Astrocyte (in vitro differentiated cells and primary cell): ENCODE measurements around the gene ZNF630. TPM values are rescaled to one million over a fixed set of nuclear protein-coding genes. Genes with fewer than 3 reads are reported as not detected.

Source experiments
- DNase-seq: peaks from one replicate; pipeline ENCODE4 v3.0.0-alpha.2; 2010; ENCODE audit warnings: low read depth
- FAIRE-seq: peaks from 2 replicates; lab custom pipeline; 2011; peaks lifted over from hg19 to GRCh38; lab: Jason Lieb, UNC
- H2AFZ ChIP-seq: 2 replicates; pipeline ENCODE4 v1.6.0; 2012; ENCODE audit warnings: low read depth, low read length, inconsistent platforms
- H3K27ac ChIP-seq: 2 replicates; pipeline ENCODE4 v1.5.1; 2011; ENCODE audit warnings: low read depth, low read length, inconsistent platforms
- H3K27me3 ChIP-seq: 2 replicates; pipeline ENCODE4 v1.6.0; 2011; ENCODE audit warnings: low read length, inconsistent platforms; ENCODE audit not compliant: insufficient read depth
- H3K36me3 ChIP-seq: 2 replicates; pipeline ENCODE4 v1.5.1; 2011; ENCODE audit warnings: low read length, inconsistent platforms; ENCODE audit not compliant: insufficient read depth
- H3K4me1 ChIP-seq: 2 replicates; pipeline ENCODE4 v1.5.1; 2011; ENCODE audit warnings: low read length, inconsistent platforms; ENCODE audit not compliant: insufficient read depth
- H3K4me2 ChIP-seq: 2 replicates; pipeline ENCODE4 v1.6.0; 2012; ENCODE audit warnings: low read length, inconsistent platforms
- H3K4me3 ChIP-seq: 2 replicates; pipeline ENCODE4 v1.5.1; 2011; ENCODE audit warnings: low read depth, mild to moderate bottlenecking, low read length, inconsistent platforms; ENCODE audit not compliant: insufficient read depth
- H3K79me2 ChIP-seq: 2 replicates; pipeline ENCODE4 v1.6.0; 2012; ENCODE audit warnings: mild to moderate bottlenecking, low read length, inconsistent platforms; ENCODE audit not compliant: insufficient read depth
- H3K9ac ChIP-seq: 2 replicates; pipeline ENCODE4 v1.6.0; 2012; ENCODE audit warnings: mild to moderate bottlenecking, low read length, inconsistent platforms
- H3K9me3 ChIP-seq: 2 replicates; pipeline ENCODE4 v1.5.1; 2012; ENCODE audit warnings: low read depth, mild to moderate bottlenecking, low read length, inconsistent platforms; ENCODE audit not compliant: insufficient read depth
- H4K20me1 ChIP-seq: 2 replicates; pipeline ENCODE4 v1.6.0; 2012; ENCODE audit warnings: low read length, inconsistent platforms; ENCODE audit not compliant: insufficient read depth
- H3K27ac Mint-ChIP-seq: one replicate; pipeline ENCODE4 v1.8.0; 2021; ENCODE audit warnings: mild to moderate bottlenecking, mixed read lengths; ENCODE audit not compliant: unreplicated experiment
- H3K27me3 Mint-ChIP-seq: one replicate; pipeline ENCODE4 v1.8.0; 2021; ENCODE audit warnings: low read depth, mixed read lengths; ENCODE audit not compliant: unreplicated experiment
- H3K36me3 Mint-ChIP-seq: one replicate; pipeline ENCODE4 v1.8.0; 2021; ENCODE audit warnings: low read depth, mixed read lengths; ENCODE audit not compliant: unreplicated experiment
- H3K4me1 Mint-ChIP-seq: one replicate; pipeline ENCODE4 v1.8.0; 2021; ENCODE audit warnings: low read depth, mixed read lengths; ENCODE audit not compliant: unreplicated experiment
- H3K4me3 Mint-ChIP-seq: one replicate; pipeline ENCODE4 v1.8.0; 2021; ENCODE audit warnings: mild to moderate bottlenecking, moderate library complexity, mixed read lengths; ENCODE audit not compliant: unreplicated experiment
- H3K9me3 Mint-ChIP-seq: one replicate; pipeline ENCODE4 v1.8.0; 2021; ENCODE audit warnings: mild to moderate bottlenecking, mixed read lengths; ENCODE audit not compliant: unreplicated experiment
- EZH2 ChIP-seq: IDR thresholded peaks from 2 replicates; pipeline ENCODE4 v1.6.1; 2012; ENCODE audit warnings: mild to moderate bottlenecking, low read length, inconsistent platforms; ENCODE audit not compliant: insufficient read depth
- total RNA-seq: library from RNA; stranded (reverse); gene quantifications from 2 replicates; pipeline ENCODE4 v1.2.1, GENCODE V29; 2021
- TF ChIP-seq, protein P1 (sequence below): IDR thresholded peaks from 2 replicates; pipeline ENCODE4 v1.5.1; 2011; ENCODE audit warnings: low read depth, mild to moderate bottlenecking, inconsistent platforms, low read length, moderate library complexity; ENCODE audit not compliant: insufficient read depth

ZNF630 gene
- total RNA-seq, 1 donor from 2014 or later: 1.3 TPM

DNA sequence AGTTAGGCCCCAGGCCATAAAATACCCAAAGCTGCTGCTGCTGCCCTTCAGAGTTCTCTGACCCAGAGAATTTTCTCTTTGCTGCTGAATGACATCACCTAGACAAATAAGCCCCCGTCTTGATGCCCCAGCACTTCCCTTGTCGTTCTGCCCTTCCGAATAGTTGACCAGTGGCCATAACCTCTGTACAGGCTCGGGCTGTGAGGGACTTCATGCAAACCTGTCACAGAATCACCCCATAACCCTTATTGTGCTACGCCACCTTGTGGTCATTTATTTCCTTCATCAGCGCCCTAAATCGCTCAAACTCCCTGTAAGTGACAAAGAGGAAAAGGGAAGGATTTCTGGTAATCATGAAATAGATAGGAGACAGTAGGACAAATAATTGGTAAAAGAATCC lies 45.9 kb downstream of the ZNF630 start:
- Histone ChIP-seq H3K4me3 (no peak overlapping the region), H3K27me3 (no peaks in the 10 kb centered on the region), H2AFZ (no peak overlapping the region), H3K4me2 (no peak overlapping the region), H3K9me3 (no peaks in the 10 kb centered on the region), H3K9ac (no peak overlapping the region), H4K20me1 (no peaks in the 10 kb centered on the region), H3K27ac (no peak overlapping the region), H3K79me2 (no peaks in the 10 kb centered on the region), H3K36me3 (no peaks in the 10 kb centered on the region), H3K4me1 (peaks cover 2% of the 10 kb centered on the region)
- no peaks in the 10 kb centered on the region for H3K9me3 Mint-ChIP-seq
- no peaks in the 10 kb centered on the region for H3K27me3 Mint-ChIP-seq
- H3K27ac Mint-ChIP-seq: no peak overlapping the region
- peak; percentile 20 for DNase-seq
- no peaks in the 10 kb centered on the region for H3K36me3 Mint-ChIP-seq
- peak; percentile 71 for FAIRE-seq
- TF ChIP-seq, protein P1, sequence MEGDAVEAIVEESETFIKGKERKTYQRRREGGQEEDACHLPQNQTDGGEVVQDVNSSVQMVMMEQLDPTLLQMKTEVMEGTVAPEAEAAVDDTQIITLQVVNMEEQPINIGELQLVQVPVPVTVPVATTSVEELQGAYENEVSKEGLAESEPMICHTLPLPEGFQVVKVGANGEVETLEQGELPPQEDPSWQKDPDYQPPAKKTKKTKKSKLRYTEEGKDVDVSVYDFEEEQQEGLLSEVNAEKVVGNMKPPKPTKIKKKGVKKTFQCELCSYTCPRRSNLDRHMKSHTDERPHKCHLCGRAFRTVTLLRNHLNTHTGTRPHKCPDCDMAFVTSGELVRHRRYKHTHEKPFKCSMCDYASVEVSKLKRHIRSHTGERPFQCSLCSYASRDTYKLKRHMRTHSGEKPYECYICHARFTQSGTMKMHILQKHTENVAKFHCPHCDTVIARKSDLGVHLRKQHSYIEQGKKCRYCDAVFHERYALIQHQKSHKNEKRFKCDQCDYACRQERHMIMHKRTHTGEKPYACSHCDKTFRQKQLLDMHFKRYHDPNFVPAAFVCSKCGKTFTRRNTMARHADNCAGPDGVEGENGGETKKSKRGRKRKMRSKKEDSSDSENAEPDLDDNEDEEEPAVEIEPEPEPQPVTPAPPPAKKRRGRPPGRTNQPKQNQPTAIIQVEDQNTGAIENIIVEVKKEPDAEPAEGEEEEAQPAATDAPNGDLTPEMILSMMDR: peak; percentile 42
- no peak for TF ChIP-seq EZH2
- no peak overlapping the region for H3K4me3 Mint-ChIP-seq
- peaks cover 3% of the 10 kb centered on the region for H3K4me1 Mint-ChIP-seq

DNA sequence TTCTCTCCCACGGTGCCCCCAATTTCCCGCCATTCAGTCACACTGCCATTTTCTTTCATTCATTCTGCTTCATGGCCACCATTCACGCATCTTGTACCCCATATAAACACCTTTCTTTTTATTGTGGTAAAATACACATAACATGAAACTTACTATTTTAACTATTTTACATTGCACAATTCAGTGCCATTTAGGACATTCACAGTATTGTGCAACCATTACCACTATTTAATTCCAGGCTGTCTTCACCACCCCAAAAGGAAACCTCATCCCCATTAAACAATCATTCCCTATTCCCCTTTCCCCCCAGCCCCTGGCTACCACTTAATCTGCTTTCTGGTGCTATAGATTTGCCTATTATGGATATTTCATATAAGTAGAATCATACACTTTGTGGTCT lies 48.7 kb downstream of the ZNF630 start:
- H3K4me3 ChIP-seq: no peak overlapping the region
- no peak overlapping the region for H3K27ac ChIP-seq
- no peak overlapping the region for H2AFZ ChIP-seq
- H3K4me3 Mint-ChIP-seq: no peak overlapping the region
- peaks cover 2% of the 10 kb centered on the region for H3K4me1 ChIP-seq
- H3K9me3 Mint-ChIP-seq: no peaks in the 10 kb centered on the region
- TF ChIP-seq, protein P1: no peak
- TF ChIP-seq EZH2: no peak
- H3K4me2 ChIP-seq: no peak overlapping the region
- FAIRE-seq (no peak), DNase-seq (no peak)
- H3K9me3 ChIP-seq: no peaks in the 10 kb centered on the region
- H3K27me3 Mint-ChIP-seq: no peaks in the 10 kb centered on the region
- no peak overlapping the region for H3K9ac ChIP-seq
- no peaks in the 10 kb centered on the region for H3K36me3 ChIP-seq
- H3K27ac Mint-ChIP-seq: no peak overlapping the region
- no peaks in the 10 kb centered on the region for H3K36me3 Mint-ChIP-seq
- no peaks in the 10 kb centered on the region for H3K79me2 ChIP-seq
- H3K27me3 ChIP-seq: no peaks in the 10 kb centered on the region
- H4K20me1 ChIP-seq: no peaks in the 10 kb centered on the region
- peaks cover 3% of the 10 kb centered on the region for H3K4me1 Mint-ChIP-seq

DNA sequence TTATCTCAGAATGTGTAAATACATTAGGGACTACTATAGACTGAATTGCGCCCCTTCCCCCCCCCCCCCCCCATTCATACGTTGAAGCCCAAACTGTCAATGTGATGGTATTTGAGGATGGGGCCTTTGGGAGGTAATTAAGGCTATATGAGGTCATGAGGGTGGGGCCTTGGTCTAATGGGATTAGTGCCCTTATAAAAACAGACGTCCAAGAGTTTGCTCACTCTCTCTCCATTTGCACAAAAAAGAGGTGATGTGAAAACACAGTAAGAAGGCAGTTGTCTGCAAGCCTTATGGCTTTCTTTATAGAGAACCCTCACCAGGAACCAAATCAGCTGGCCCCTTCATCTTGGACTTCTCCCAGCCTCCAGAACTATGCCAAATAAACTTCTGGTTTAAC lies 49.3 kb downstream of the ZNF630 start:
- Histone ChIP-seq H3K27ac (no peak overlapping the region), H3K27me3 (no peaks in the 10 kb centered on the region), H3K79me2 (no peaks in the 10 kb centered on the region), H3K9ac (no peak overlapping the region), H3K4me2 (peak overlapping the region; percentile 94), H3K36me3 (no peaks in the 10 kb centered on the region), H2AFZ (no peak overlapping the region), H3K4me1 (peaks cover 2% of the 10 kb centered on the region), H4K20me1 (no peaks in the 10 kb centered on the region), H3K4me3 (no peak overlapping the region), H3K9me3 (no peaks in the 10 kb centered on the region)
- Mint-ChIP-seq H3K27me3 (no peaks in the 10 kb centered on the region), H3K9me3 (no peaks in the 10 kb centered on the region), H3K27ac (no peak overlapping the region), H3K4me3 (no peak overlapping the region), H3K36me3 (no peaks in the 10 kb centered on the region), H3K4me1 (peaks cover 3% of the 10 kb centered on the region)
- DNase-seq: no peak
- TF ChIP-seq EZH2: no peak
- TF ChIP-seq, protein P1: no peak
- FAIRE-seq: no peak
